Thyroid gland (tissue), 4 donors: Measurements from ENCODE around the gene IFIT2. TPM values are rescaled to one million over a fixed set of nuclear protein-coding genes. Genes with fewer than 3 reads are reported as not detected.
A peak's percentile ranks its signal among the peaks of the same experiment; 100 is the strongest.

Experiments
- DNase-seq, 2 donors: peaks; one replicate each; pipeline ENCODE4 v3.0.0-alpha.2; 2019
- H3K27ac ChIP-seq, 3 donors: fragments of 200-600 bp; sonication (generic); 1 replicate in 2 of 3; 2 replicates in 1 of 3; pipeline ENCODE4 v1.5.1; 2016 to 2019; ENCODE audit warnings: mild to moderate bottlenecking in 1 of 3, moderate library complexity in 1 of 3
- H3K27me3 ChIP-seq: fragments of 200-600 bp; sonication (generic); one replicate; pipeline ENCODE4 v1.5.1; 2019
- H3K36me3 ChIP-seq, 2 donors: fragments of 200-600 bp; sonication (generic); one replicate each; pipeline ENCODE4 v1.5.1; 2016 to 2019
- H3K4me1 ChIP-seq, 2 donors: fragments of 200-600 bp; sonication (generic); one replicate each; pipeline ENCODE4 v1.5.1; 2017 to 2019
- H3K4me3 ChIP-seq, 3 donors: fragments of 200-600 bp; sonication (generic); replicated peaks in 1 of 3; 1 replicate in 2 of 3; 2 replicates in 1 of 3; pipeline ENCODE4 v1.5.1; 2016; ENCODE audit warnings: mild to moderate bottlenecking in 1 of 3
- H3K9me3 ChIP-seq: fragments of 200-600 bp; sonication (generic); one replicate; pipeline ENCODE4 v1.5.1; 2017
- CTCF ChIP-seq, 6 experiments: fragments of 200-600 bp in 3 of 6; fragments of 450-650 bp in 3 of 6; sonication (generic) in 3 of 6; IDR thresholded peaks; one replicate each; pipeline ENCODE4 v1.5.1; 2016 to 2019; ENCODE audit warnings: antibody characterized with exemption in 6 of 6, mild to moderate bottlenecking in 2 of 6, inconsistent platforms in 1 of 6, moderate library complexity in 1 of 6
- POLR2A ChIP-seq, 2 donors: fragments of 450-650 bp; IDR thresholded peaks; one replicate each; pipeline ENCODE4 v1.6.1; 2017; ENCODE audit warnings: antibody characterized with exemption in 2 of 2, mild to moderate bottlenecking in 2 of 2, moderate library complexity in 1 of 2
- WGBS, 2 donors: methylation state at CpG; one replicate each; pipeline ENCODE4 v1.1.5; 2017; 5-methylcytosine and 5-hydroxymethylcytosine counted together
- intact Hi-C: fragments of 100-400 bp; cut with DNase I; formaldehyde crosslinking; loops from one replicate; pipeline ENCODE4 v1.15.1; 2023
- total RNA-seq, 4 donors: library from RNA; depleted of rRNA; stranded (reverse); fragments of >200 nt; gene quantifications; one replicate each; pipeline ENCODE4 v1.2.3, GENCODE V29; 2016

The IFIT2 gene
- total RNA-seq, 4 donors from 2014 or later: 3.4 to 5.4 (median 4.6) TPM

DNA sequence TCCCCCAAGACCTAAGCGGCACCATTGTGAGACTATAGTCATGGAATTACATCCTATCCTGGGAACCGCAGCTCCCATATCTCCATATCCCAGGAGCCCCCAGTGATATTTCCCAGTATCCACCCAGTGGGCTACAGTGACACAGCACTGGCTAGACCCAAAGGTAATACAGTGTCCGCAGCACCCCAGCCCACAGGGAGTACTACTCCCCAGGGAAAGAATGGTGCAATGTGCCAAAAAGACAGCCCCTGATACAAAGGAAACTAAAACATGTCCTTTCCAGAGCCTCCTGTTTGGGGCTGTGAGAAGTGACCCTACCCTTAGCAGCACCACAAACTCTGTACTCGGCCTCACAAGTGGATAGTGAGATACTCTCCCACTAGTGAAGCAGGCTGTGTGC, 4.5 kb upstream of the IFIT2 start:
- 93 to 94% methylated on average over 4 of the region's 4 CpGs for WGBS, 2 donors
- TF ChIP-seq CTCF (IDR thresholded peaks at IDR 0.05) (no peak), POLR2A (IDR thresholded peaks at IDR 0.05) (no peak)
- no peak for DNase-seq
- H3K9me3 ChIP-seq: no peaks in the 10 kb centered on the region
- H3K27ac ChIP-seq: no peak overlapping the region
- no peaks in the 10 kb centered on the region for H3K36me3 ChIP-seq
- peaks cover 8% of the 10 kb centered on the region in 2 donors for H3K4me1 ChIP-seq
- intact Hi-C loops: no loop called here
- H3K27me3 ChIP-seq: no peaks in the 10 kb centered on the region
- no peak overlapping the region for H3K4me3 ChIP-seq

- Histone ChIP-seq H3K9me3 (no peaks in the 10 kb centered on the region), H3K4me1 (peaks cover 12% of the 10 kb centered on the region in 2 donors), H3K36me3 (no peaks in the 10 kb centered on the region), H3K27me3 (no peaks in the 10 kb centered on the region), H3K4me3 (no peak overlapping the region), H3K27ac (no peak overlapping the region)
- intact Hi-C loops: no loop called here
- no peak for DNase-seq
- WGBS, 2 donors: 96 to 100% methylated on average over 5 of the region's 5 CpGs
- TF ChIP-seq POLR2A (IDR thresholded peaks at IDR 0.05) (no peak), CTCF (IDR thresholded peaks at IDR 0.05) (no peak)
Observed at GRCh38 chr10:89297791-89298190, 4.1 kb upstream of the IFIT2 start.

- intact Hi-C loops: no loop called here
Observed at GRCh38 chr10:89299031-89299430, 2.8 kb upstream of the IFIT2 start.

DNA sequence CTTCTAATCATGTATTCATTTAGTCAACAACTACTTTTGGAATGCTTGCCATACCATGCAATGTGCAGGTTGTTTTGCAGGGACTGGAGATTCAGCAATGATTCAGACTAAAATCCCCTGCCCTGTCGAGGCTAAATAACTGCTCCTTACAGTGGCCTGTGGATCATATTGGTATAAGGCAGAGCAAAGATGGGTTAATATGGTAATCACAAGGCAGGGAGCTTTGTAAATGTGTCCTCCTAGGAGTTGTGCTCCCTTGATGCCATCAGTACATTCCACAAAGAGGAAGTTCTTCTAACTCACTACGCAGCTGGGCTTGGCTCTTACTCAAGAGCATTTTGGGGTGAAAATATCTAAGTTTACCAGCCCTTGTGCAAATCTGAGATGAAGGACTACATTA, 614 bp upstream of the IFIT2 start:
- Histone ChIP-seq H3K27ac (peak overlapping the region; percentile 83 to 88 (median 86)), H3K36me3 (peaks cover 0 to under 1% of the 10 kb centered on the region in 2 donors), H3K4me3 (peak overlapping the region in 1 of 3 donors; percentile 34), H3K9me3 (no peaks in the 10 kb centered on the region), H3K4me1 (peaks cover 17 to 18% of the 10 kb centered on the region in 2 donors), H3K27me3 (no peaks in the 10 kb centered on the region)
- intact Hi-C loops: no loop called here
- DNase-seq: peak in 1 of 2 donors; percentile 16
- WGBS, 2 donors: 24 to 40% methylated on average over 2 of the region's 2 CpGs
- TF ChIP-seq CTCF (IDR thresholded peaks at IDR 0.05): no peak
- no peak for TF ChIP-seq POLR2A (IDR thresholded peaks at IDR 0.05)

More at GRCh38 chr10:89299031-89299430, 2.8 kb upstream of the IFIT2 start:
- no peak for TF ChIP-seq CTCF (IDR thresholded peaks at IDR 0.05)
- TF ChIP-seq POLR2A (IDR thresholded peaks at IDR 0.05): no peak
- no peak for DNase-seq
- H3K27ac ChIP-seq: no peak overlapping the region
- no peaks in the 10 kb centered on the region for H3K27me3 ChIP-seq
- H3K4me3 ChIP-seq: no peak overlapping the region
- 85 to 86% methylated on average over 4 of the region's 4 CpGs for WGBS, 2 donors
- H3K4me1 ChIP-seq: peaks cover 17 to 18% of the 10 kb centered on the region in 2 donors
- no peaks in the 10 kb centered on the region for H3K36me3 ChIP-seq
- H3K9me3 ChIP-seq: no peaks in the 10 kb centered on the region

- DNase-seq: no peak
- intact Hi-C loops: no loop called here
- Histone ChIP-seq H3K36me3 (peaks cover 5% of the 10 kb centered on the region in 2 donors), H3K27me3 (no peaks in the 10 kb centered on the region), H3K9me3 (no peaks in the 10 kb centered on the region), H3K27ac (peak overlapping the region in 2 of 3 donors; percentile 83 to 88), H3K4me1 (peaks cover 17 to 18% of the 10 kb centered on the region in 2 donors), H3K4me3 (peak overlapping the region in 1 of 3 donors; percentile 34)
- WGBS, 2 donors: 50 to 67% methylated on average over 3 of the region's 3 CpGs
- TF ChIP-seq POLR2A (IDR thresholded peaks at IDR 0.05) (no peak), CTCF (IDR thresholded peaks at IDR 0.05) (no peak)
Observed at GRCh38 chr10:89302625-89303024, 779 bp downstream of the IFIT2 start.
